Astrocyte (in vitro differentiated cells and primary cell): ENCODE data around the gene HMGN2. TPM values are rescaled to one million over a fixed set of nuclear protein-coding genes. Genes with fewer than 3 reads are reported as not detected.

Source experiments
- DNase-seq: peaks from one replicate; pipeline ENCODE4 v3.0.0-alpha.2; 2010; ENCODE audit warnings: low read depth
- FAIRE-seq: peaks from 2 replicates; lab custom pipeline; 2011; peaks lifted over from hg19 to GRCh38; lab: Jason Lieb, UNC
- H2AFZ ChIP-seq: 2 replicates; pipeline ENCODE4 v1.6.0; 2012; ENCODE audit warnings: low read depth, low read length, inconsistent platforms
- H3K27ac ChIP-seq: 2 replicates; pipeline ENCODE4 v1.5.1; 2011; ENCODE audit warnings: low read depth, low read length, inconsistent platforms
- H3K27me3 ChIP-seq: 2 replicates; pipeline ENCODE4 v1.6.0; 2011; ENCODE audit warnings: low read length, inconsistent platforms; ENCODE audit not compliant: insufficient read depth
- H3K36me3 ChIP-seq: 2 replicates; pipeline ENCODE4 v1.5.1; 2011; ENCODE audit warnings: low read length, inconsistent platforms; ENCODE audit not compliant: insufficient read depth
- H3K4me1 ChIP-seq: 2 replicates; pipeline ENCODE4 v1.5.1; 2011; ENCODE audit warnings: low read length, inconsistent platforms; ENCODE audit not compliant: insufficient read depth
- H3K4me2 ChIP-seq: 2 replicates; pipeline ENCODE4 v1.6.0; 2012; ENCODE audit warnings: low read length, inconsistent platforms
- H3K4me3 ChIP-seq: 2 replicates; pipeline ENCODE4 v1.5.1; 2011; ENCODE audit warnings: low read depth, mild to moderate bottlenecking, low read length, inconsistent platforms; ENCODE audit not compliant: insufficient read depth
- H3K79me2 ChIP-seq: 2 replicates; pipeline ENCODE4 v1.6.0; 2012; ENCODE audit warnings: mild to moderate bottlenecking, low read length, inconsistent platforms; ENCODE audit not compliant: insufficient read depth
- H3K9ac ChIP-seq: 2 replicates; pipeline ENCODE4 v1.6.0; 2012; ENCODE audit warnings: mild to moderate bottlenecking, low read length, inconsistent platforms
- H3K9me3 ChIP-seq: 2 replicates; pipeline ENCODE4 v1.5.1; 2012; ENCODE audit warnings: low read depth, mild to moderate bottlenecking, low read length, inconsistent platforms; ENCODE audit not compliant: insufficient read depth
- H4K20me1 ChIP-seq: 2 replicates; pipeline ENCODE4 v1.6.0; 2012; ENCODE audit warnings: low read length, inconsistent platforms; ENCODE audit not compliant: insufficient read depth
- H3K27ac Mint-ChIP-seq: one replicate; pipeline ENCODE4 v1.8.0; 2021; ENCODE audit warnings: mild to moderate bottlenecking, mixed read lengths; ENCODE audit not compliant: unreplicated experiment
- H3K27me3 Mint-ChIP-seq: one replicate; pipeline ENCODE4 v1.8.0; 2021; ENCODE audit warnings: low read depth, mixed read lengths; ENCODE audit not compliant: unreplicated experiment
- H3K36me3 Mint-ChIP-seq: one replicate; pipeline ENCODE4 v1.8.0; 2021; ENCODE audit warnings: low read depth, mixed read lengths; ENCODE audit not compliant: unreplicated experiment
- H3K4me1 Mint-ChIP-seq: one replicate; pipeline ENCODE4 v1.8.0; 2021; ENCODE audit warnings: low read depth, mixed read lengths; ENCODE audit not compliant: unreplicated experiment
- H3K4me3 Mint-ChIP-seq: one replicate; pipeline ENCODE4 v1.8.0; 2021; ENCODE audit warnings: mild to moderate bottlenecking, moderate library complexity, mixed read lengths; ENCODE audit not compliant: unreplicated experiment
- H3K9me3 Mint-ChIP-seq: one replicate; pipeline ENCODE4 v1.8.0; 2021; ENCODE audit warnings: mild to moderate bottlenecking, mixed read lengths; ENCODE audit not compliant: unreplicated experiment
- EZH2 ChIP-seq: IDR thresholded peaks from 2 replicates; pipeline ENCODE4 v1.6.1; 2012; ENCODE audit warnings: mild to moderate bottlenecking, low read length, inconsistent platforms; ENCODE audit not compliant: insufficient read depth
- total RNA-seq: library from RNA; stranded (reverse); gene quantifications from 2 replicates; pipeline ENCODE4 v1.2.1, GENCODE V29; 2021
- TF ChIP-seq, protein P1 (sequence below): IDR thresholded peaks from 2 replicates; pipeline ENCODE4 v1.5.1; 2011; ENCODE audit warnings: low read depth, mild to moderate bottlenecking, inconsistent platforms, low read length, moderate library complexity; ENCODE audit not compliant: insufficient read depth

HMGN2 gene
- total RNA-seq, 1 donor from 2014 or later = 124 TPM

DNA sequence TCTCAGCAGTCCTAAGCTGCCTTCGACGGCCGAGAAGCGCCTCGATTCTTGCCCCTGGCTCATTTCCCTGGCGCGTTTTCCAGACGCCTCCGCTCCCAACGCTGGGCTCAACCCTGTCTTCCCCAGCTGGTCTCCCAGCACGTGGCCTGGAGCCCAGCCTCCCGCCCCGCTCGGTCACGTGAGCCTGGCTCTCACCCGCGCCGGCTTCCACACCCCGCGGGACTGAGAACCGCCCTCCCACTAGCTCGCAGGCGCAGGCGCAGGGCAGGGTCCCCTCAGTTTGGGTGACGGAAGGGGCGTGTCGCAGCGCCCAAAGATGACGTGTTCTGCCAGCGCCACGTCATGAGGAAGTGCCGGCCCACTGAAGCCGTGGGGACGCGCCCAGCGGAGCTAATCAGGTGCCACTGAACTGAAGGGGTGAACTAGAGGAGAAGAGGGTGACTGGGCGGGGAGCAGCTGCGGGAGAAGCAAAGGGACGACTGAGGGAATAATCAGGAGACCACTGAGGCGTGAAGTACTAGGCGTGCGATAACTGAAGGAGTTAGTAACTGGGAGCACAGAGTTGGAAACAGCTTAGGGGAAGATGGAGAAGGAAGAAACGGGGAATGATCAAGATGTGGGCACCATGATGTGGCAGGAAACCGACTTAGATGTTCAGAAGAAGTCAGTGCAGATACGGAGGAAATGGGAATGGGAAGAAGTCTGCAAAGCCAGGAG lies 40.1 kb upstream of the HMGN2 start, which contains the start of gene DHDDS:
TSS of gene DHDDS (plus strand) at position 343 of the 717 bp plus-strand sequence. CDS start 625 bp downstream, outside the sequence.
- TF ChIP-seq, protein P1, sequence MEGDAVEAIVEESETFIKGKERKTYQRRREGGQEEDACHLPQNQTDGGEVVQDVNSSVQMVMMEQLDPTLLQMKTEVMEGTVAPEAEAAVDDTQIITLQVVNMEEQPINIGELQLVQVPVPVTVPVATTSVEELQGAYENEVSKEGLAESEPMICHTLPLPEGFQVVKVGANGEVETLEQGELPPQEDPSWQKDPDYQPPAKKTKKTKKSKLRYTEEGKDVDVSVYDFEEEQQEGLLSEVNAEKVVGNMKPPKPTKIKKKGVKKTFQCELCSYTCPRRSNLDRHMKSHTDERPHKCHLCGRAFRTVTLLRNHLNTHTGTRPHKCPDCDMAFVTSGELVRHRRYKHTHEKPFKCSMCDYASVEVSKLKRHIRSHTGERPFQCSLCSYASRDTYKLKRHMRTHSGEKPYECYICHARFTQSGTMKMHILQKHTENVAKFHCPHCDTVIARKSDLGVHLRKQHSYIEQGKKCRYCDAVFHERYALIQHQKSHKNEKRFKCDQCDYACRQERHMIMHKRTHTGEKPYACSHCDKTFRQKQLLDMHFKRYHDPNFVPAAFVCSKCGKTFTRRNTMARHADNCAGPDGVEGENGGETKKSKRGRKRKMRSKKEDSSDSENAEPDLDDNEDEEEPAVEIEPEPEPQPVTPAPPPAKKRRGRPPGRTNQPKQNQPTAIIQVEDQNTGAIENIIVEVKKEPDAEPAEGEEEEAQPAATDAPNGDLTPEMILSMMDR = no peak
- no peak for TF ChIP-seq EZH2
- peak within 1 kb of the TSS; percentile 93 for H3K9ac ChIP-seq
- peaks cover 4% of the 10 kb centered on the region for H3K36me3 ChIP-seq
- Mint-ChIP-seq H3K36me3 (no peaks in the 10 kb centered on the region), H3K27me3 (no peaks in the 10 kb centered on the region), H3K27ac (peak within 1 kb of the TSS; percentile 87), H3K9me3 (no peaks in the 10 kb centered on the region), H3K4me3 (peak within 1 kb of the TSS; percentile 97), H3K4me1 (peaks cover 9% of the 10 kb centered on the region)
- H3K79me2 ChIP-seq = peaks cover 24% of the 10 kb centered on the region
- H2AFZ ChIP-seq = peak within 1 kb of the TSS; percentile 78
- H3K27me3 ChIP-seq = no peaks in the 10 kb centered on the region
- FAIRE-seq = no peak
- no peaks in the 10 kb centered on the region for H3K9me3 ChIP-seq
- DNase-seq = peak; percentile 92
- H3K4me3 ChIP-seq = peak within 1 kb of the TSS; percentile 94
- peaks cover 21% of the 10 kb centered on the region for H3K4me1 ChIP-seq
- H3K4me2 ChIP-seq = peak within 1 kb of the TSS; percentile 90
- peaks cover 9% of the 10 kb centered on the region for H4K20me1 ChIP-seq
- peak within 1 kb of the TSS; percentile 69 for H3K27ac ChIP-seq

DNA sequence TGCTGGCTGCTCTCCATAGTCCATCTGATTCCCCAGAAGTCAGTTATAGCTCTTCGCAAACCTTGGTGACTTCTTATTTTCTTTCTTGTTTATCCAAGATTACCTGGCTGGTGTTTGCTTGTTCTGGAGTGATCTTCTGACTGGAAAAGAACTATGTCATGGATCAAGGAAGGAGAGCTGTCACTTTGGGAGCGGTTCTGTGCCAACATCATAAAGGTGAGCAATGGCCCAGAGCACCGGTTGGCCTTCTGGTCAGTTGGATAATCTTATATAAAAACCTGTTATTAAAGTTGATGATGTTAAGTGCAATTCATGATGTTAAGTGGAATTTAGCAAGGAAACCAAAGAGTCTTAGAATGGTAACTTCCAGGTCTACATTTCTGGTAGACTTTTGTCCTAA lies 39.4 kb upstream of the HMGN2 start:
- H3K36me3 Mint-ChIP-seq = no peaks in the 10 kb centered on the region
- Histone ChIP-seq H3K4me2 (peak overlapping the region; percentile 90), H4K20me1 (peaks cover 10% of the 10 kb centered on the region), H2AFZ (peak overlapping the region; percentile 78), H3K27me3 (no peaks in the 10 kb centered on the region), H3K9ac (peak overlapping the region; percentile 93), H3K4me3 (peak overlapping the region; percentile 94), H3K36me3 (peaks cover 7% of the 10 kb centered on the region), H3K9me3 (no peaks in the 10 kb centered on the region), H3K27ac (peak overlapping the region; percentile 69), H3K79me2 (peaks cover 24% of the 10 kb centered on the region), H3K4me1 (peaks cover 21% of the 10 kb centered on the region)
- H3K9me3 Mint-ChIP-seq = no peaks in the 10 kb centered on the region
- DNase-seq = no peak
- TF ChIP-seq, protein P1 = no peak
- no peak for TF ChIP-seq EZH2
- H3K4me1 Mint-ChIP-seq = peaks cover 9% of the 10 kb centered on the region
- no peaks in the 10 kb centered on the region for H3K27me3 Mint-ChIP-seq
- FAIRE-seq = no peak
- H3K27ac Mint-ChIP-seq = peak overlapping the region; percentile 3
- peak overlapping the region; percentile 97 for H3K4me3 Mint-ChIP-seq

DNA sequence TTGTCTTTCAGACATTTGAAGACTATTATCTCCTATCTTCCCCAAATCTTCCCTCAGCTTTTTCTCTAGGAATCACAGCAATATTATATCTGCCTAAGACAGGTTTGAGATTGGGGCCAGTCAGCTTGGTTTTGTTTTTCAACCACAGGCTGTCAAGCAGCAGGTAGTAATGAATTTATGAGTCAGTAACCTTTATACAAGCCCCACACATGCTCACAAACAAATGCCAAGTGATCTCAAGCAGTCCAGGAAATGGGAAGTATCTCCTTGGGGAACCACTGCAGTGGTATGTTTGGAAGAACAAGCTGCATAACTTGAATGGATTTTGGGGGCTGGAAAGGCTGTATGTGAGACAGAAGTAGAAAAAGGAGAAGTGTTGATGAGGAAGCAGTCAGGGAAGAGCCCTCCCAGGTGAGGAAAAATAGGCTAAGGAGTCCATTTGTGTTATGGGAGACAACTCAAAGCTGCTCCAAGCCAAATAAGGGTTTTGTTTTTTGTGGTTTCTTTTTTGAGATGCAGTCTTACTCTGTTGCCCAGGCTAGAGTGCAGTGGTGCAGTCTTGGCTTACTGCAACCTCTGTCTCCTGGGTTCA lies 38.0 kb upstream of the HMGN2 start:
- peak; percentile 10 for DNase-seq
- no peak overlapping the region for H3K27ac ChIP-seq
- Mint-ChIP-seq H3K4me1 (peaks cover 9% of the 10 kb centered on the region), H3K27me3 (no peaks in the 10 kb centered on the region), H3K4me3 (peak overlapping the region; percentile 97), H3K27ac (no peak overlapping the region), H3K36me3 (peaks cover 6% of the 10 kb centered on the region), H3K9me3 (no peaks in the 10 kb centered on the region)
- no peak for TF ChIP-seq EZH2
- TF ChIP-seq, protein P1 = no peak
- no peak overlapping the region for H3K4me3 ChIP-seq
- no peak overlapping the region for H3K9ac ChIP-seq
- peak overlapping the region; percentile 90 for H3K4me2 ChIP-seq
- no peak for FAIRE-seq
- no peak overlapping the region for H2AFZ ChIP-seq
- no peaks in the 10 kb centered on the region for H3K9me3 ChIP-seq
- peaks cover 18% of the 10 kb centered on the region for H4K20me1 ChIP-seq
- H3K4me1 ChIP-seq = peaks cover 21% of the 10 kb centered on the region
- peaks cover 21% of the 10 kb centered on the region for H3K36me3 ChIP-seq
- no peaks in the 10 kb centered on the region for H3K27me3 ChIP-seq
- peaks cover 24% of the 10 kb centered on the region for H3K79me2 ChIP-seq
